ENCODE data around the gene GOSR1.
"Not testable (repeated sequence)": the region's sequence is repeated elsewhere in the genome, so short reads cannot be mapped to it uniquely, and the experiment has no call there.

GOSR1 gene

DNA sequence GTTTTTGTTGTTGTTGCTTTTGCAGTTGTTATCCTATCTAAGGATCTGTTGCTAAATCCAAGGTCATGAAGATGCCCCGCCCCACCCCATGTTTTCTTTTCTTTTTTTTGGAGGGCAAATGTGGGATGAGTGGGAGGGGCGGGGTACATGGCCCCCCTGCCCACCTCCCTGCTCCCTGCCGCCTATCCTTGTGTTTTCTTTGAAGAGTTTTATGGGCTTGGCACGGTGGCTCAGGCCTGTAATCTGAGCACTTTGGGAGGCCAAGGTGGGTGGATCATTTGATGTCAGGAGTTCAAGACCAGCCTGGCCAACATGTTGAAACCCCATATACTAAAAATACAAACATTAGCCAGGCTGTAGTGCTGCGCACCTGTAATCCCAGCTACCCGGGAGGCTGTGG is 18.8 kb upstream of the GOSR1 start (continued):
- TF ChIP-seq, protein P1, sequence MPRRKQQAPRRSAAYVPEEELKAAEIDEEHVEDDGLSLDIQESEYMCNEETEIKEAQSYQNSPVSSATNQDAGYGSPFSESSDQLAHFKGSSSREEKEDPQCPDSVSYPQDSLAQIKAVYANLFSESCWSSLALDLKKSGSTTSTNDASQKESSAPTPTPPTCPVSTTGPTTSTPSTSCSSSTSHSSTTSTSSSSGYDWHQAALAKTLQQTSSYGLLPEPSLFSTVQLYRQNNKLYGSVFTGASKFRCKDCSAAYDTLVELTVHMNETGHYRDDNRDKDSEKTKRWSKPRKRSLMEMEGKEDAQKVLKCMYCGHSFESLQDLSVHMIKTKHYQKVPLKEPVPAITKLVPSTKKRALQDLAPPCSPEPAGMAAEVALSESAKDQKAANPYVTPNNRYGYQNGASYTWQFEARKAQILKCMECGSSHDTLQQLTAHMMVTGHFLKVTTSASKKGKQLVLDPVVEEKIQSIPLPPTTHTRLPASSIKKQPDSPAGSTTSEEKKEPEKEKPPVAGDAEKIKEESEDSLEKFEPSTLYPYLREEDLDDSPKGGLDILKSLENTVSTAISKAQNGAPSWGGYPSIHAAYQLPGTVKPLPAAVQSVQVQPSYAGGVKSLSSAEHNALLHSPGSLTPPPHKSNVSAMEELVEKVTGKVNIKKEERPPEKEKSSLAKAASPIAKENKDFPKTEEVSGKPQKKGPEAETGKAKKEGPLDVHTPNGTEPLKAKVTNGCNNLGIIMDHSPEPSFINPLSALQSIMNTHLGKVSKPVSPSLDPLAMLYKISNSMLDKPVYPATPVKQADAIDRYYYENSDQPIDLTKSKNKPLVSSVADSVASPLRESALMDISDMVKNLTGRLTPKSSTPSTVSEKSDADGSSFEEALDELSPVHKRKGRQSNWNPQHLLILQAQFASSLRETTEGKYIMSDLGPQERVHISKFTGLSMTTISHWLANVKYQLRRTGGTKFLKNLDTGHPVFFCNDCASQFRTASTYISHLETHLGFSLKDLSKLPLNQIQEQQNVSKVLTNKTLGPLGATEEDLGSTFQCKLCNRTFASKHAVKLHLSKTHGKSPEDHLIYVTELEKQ (tag by site-specific recombination; IDR thresholded peaks at IDR 0.05; ENCODE audit: borderline replicate concordance) = no peak
- TF ChIP-seq ZNF248 (tag by site-specific recombination; IDR thresholded peaks at IDR 0.05) (no peak), ZFP37 (tag by site-specific recombination; IDR thresholded peaks at IDR 0.05) (no peak), ZNF114 (tag by site-specific recombination; IDR thresholded peaks at IDR 0.05) (no peak), ZNF777 (tag by site-specific recombination; IDR thresholded peaks at IDR 0.05; ENCODE audit: borderline replicate concordance) (no peak), ZNF792 (tag by site-specific recombination; IDR thresholded peaks at IDR 0.05) (no peak), GLI2 (tag by site-specific recombination; IDR thresholded peaks at IDR 0.05; ENCODE audit: borderline replicate concordance, low read depth) (no peak), ZNF140 (tag by site-specific recombination; IDR thresholded peaks at IDR 0.05) (no peak), KLF10 (tag by site-specific recombination; IDR thresholded peaks at IDR 0.05) (no peak), OSR2 (tag by site-specific recombination; IDR thresholded peaks at IDR 0.05) (no peak), GLI4 (tag by site-specific recombination; IDR thresholded peaks at IDR 0.05) (no peak), ZNF416 (tag by site-specific recombination; IDR thresholded peaks at IDR 0.05) (no peak), ZXDB (tag by site-specific recombination; IDR thresholded peaks at IDR 0.05) (no peak), ZSCAN16 (tag by site-specific recombination; IDR thresholded peaks at IDR 0.05) (peak; percentile 82; the same call in 1 of the 2 replicates), TRIM28 (IDR thresholded peaks at IDR 0.05; ENCODE audit: borderline replicate concordance, low read length) (no peak)
- TF ChIP-seq, protein P2, sequence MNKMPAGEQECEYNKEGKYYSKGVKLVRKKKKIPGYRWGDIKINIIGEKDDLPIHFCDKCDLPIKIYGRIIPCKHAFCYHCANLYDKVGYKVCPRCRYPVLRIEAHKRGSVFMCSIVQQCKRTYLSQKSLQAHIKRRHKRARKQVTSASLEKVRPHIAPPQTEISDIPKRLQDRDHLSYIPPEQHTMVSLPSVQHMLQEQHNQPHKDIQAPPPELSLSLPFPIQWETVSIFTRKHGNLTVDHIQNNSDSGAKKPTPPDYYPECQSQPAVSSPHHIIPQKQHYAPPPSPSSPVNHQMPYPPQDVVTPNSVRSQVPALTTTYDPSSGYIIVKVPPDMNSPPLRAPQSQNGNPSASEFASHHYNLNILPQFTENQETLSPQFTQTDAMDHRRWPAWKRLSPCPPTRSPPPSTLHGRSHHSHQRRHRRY (tag by site-specific recombination; IDR thresholded peaks at IDR 0.05) = no peak
- TF ChIP-seq, protein P3, sequence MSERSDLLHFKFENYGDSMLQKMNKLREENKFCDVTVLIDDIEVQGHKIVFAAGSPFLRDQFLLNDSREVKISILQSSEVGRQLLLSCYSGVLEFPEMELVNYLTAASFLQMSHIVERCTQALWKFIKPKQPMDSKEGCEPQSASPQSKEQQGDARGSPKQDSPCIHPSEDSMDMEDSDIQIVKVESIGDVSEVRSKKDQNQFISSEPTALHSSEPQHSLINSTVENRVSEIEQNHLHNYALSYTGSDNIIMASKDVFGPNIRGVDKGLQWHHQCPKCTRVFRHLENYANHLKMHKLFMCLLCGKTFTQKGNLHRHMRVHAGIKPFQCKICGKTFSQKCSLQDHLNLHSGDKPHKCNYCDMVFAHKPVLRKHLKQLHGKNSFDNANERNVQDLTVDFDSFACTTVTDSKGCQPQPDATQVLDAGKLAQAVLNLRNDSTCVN (tag by site-specific recombination; optimal IDR thresholded peaks at IDR 0.05) = no peak
- TF ChIP-seq, protein P4, sequence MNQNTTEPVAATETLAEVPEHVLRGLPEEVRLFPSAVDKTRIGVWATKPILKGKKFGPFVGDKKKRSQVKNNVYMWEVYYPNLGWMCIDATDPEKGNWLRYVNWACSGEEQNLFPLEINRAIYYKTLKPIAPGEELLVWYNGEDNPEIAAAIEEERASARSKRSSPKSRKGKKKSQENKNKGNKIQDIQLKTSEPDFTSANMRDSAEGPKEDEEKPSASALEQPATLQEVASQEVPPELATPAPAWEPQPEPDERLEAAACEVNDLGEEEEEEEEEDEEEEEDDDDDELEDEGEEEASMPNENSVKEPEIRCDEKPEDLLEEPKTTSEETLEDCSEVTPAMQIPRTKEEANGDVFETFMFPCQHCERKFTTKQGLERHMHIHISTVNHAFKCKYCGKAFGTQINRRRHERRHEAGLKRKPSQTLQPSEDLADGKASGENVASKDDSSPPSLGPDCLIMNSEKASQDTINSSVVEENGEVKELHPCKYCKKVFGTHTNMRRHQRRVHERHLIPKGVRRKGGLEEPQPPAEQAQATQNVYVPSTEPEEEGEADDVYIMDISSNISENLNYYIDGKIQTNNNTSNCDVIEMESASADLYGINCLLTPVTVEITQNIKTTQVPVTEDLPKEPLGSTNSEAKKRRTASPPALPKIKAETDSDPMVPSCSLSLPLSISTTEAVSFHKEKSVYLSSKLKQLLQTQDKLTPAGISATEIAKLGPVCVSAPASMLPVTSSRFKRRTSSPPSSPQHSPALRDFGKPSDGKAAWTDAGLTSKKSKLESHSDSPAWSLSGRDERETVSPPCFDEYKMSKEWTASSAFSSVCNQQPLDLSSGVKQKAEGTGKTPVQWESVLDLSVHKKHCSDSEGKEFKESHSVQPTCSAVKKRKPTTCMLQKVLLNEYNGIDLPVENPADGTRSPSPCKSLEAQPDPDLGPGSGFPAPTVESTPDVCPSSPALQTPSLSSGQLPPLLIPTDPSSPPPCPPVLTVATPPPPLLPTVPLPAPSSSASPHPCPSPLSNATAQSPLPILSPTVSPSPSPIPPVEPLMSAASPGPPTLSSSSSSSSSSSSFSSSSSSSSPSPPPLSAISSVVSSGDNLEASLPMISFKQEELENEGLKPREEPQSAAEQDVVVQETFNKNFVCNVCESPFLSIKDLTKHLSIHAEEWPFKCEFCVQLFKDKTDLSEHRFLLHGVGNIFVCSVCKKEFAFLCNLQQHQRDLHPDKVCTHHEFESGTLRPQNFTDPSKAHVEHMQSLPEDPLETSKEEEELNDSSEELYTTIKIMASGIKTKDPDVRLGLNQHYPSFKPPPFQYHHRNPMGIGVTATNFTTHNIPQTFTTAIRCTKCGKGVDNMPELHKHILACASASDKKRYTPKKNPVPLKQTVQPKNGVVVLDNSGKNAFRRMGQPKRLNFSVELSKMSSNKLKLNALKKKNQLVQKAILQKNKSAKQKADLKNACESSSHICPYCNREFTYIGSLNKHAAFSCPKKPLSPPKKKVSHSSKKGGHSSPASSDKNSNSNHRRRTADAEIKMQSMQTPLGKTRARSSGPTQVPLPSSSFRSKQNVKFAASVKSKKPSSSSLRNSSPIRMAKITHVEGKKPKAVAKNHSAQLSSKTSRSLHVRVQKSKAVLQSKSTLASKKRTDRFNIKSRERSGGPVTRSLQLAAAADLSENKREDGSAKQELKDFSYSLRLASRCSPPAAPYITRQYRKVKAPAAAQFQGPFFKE (tag by site-specific recombination; IDR thresholded peaks at IDR 0.05; ENCODE audit: borderline replicate concordance) = no peak

DNA sequence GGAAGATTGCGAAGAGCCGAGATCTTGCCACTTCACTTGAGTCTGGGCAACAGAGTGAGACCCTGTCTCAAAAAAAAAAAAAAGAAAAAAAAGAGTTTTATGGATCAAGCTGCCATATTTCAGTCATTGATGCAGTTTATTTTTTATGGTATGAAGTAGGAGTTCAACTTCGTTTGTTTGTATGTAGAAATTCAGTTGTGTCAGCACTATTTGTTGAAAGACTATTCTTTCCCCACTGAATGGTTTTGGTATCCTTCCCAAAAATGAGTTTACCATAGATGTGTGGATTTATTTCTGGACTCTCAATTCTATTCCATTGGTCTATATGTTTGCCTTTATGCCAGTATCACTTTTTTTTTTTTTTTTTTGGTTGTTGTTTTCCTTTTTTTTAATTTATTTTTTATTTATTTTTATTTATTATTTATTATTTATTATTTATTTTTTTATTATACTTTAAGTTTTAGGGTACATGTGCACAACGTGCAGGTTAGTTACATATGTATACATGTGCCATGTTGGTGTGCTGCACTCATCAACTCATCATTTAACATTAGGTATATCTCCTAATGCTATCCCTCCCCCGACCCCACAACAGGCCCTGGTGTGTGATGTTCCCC is 18.3 kb upstream of the GOSR1 start:
- H3K27ac ChIP-seq (ENCODE audit: extremely low read depth, low read depth, low read length); POLR2A ChIA-PET; H3K9me3 ChIP-seq (ENCODE audit: control insufficient read depth, insufficient read depth, low read depth, low read length); H3K4me1 ChIP-seq (ENCODE audit: control insufficient read depth, insufficient read depth, low read length); H3K4me3 ChIP-seq (ENCODE audit: low read depth, low read length): not testable (repeated sequence)
- H3K36me3 ChIP-seq (ENCODE audit: control insufficient read depth in 2 of 2, insufficient read depth in 1 of 2, low read length in 2 of 2) = peaks cover 60 to 64% of the 10 kb centered on the region in 2 experiments
- CTCF ChIA-PET = interaction anchor here (0.6 to 1.4 kb wide), 2 partner anchors 18 to 74 kb away, joined by 3 to 4 read pairs; no protein-coding TSS in a partner anchor

Data from HEK293 (cell line).